ENCODE results near the gene PIBF1. TPM values are rescaled to one million over a fixed set of nuclear protein-coding genes. Genes with fewer than 3 reads are reported as not detected.

The PIBF1 gene
- total RNA-seq, result 20.2 and 26.0 TPM in 2 replicates

GRCh38 chr13:72781451-72782439 is at the start of gene PIBF1, which contains the start of gene DIS3:
PIBF1 (plus strand) TSS chr13:72782133; CDS start chr13:72783470, 1,337 bp downstream.
DIS3 (minus strand) TSS chr13:72781900; CDS start chr13:72781832, 68 bp downstream.

GRCh38 chr13:73058736-73059459 is 277.0 kb downstream of the PIBF1 start, which contains the start of gene KLF5:
KLF5 (plus strand) TSS chr13:73059005; CDS start chr13:73059328, 323 bp downstream.

Other genes starting within 250 kb of the PIBF1 start
- gene MZT1, start 54.5 kb upstream of the PIBF1 start, total RNA-seq, result 8.4 and 14.7 TPM in 2 replicates
- 2.9 and 3.8 TPM in 2 replicates for gene BORA, start 54.2 kb upstream of the PIBF1 start, total RNA-seq
- gene DIS3, start 233 bp upstream of the PIBF1 start, total RNA-seq, result 28.4 and 56.0 TPM in 2 replicates